Measurements from ENCODE around the gene ILDR2.

ILDR2 gene

GRCh38 chr1:166969074-166969677 is 6.2 kb downstream of the ILDR2 start:
- no peak for DNase-seq (ENCODE audit: low read depth)

DNA sequence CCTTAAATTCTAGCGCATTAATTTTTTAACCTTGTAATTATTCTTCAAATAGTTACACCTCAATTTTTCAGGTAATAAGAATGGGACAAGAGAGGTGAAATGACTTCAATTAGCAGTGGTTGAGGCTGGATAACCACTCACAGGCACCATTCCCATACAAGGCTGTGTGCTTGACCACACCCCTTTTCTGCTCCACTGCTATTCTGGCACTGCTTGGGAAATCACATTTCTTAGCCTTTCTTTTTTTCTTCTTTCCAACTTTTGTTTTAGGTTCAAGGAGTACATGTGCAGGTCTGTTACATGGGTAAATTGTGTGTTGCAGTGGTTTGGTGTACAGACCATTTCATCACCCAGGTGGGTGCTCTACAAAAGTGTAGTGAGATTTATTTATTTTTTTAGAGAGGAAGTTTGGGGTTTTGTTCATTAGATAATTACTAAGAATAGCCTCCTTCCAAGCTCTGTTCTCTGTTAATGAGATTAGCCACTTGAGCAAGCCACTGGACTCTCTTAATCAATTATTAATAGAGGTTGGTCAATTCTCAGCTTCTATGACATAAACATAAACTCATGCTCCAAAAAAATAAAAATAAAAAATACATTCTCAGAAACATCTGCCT is 14.4 kb downstream of the ILDR2 start:
- no peak for DNase-seq (ENCODE audit: low read depth)

- DNase-seq (ENCODE audit: low read depth): no peak
Measured at GRCh38 chr1:166956872-166957271, 18.5 kb downstream of the ILDR2 start.

DNA sequence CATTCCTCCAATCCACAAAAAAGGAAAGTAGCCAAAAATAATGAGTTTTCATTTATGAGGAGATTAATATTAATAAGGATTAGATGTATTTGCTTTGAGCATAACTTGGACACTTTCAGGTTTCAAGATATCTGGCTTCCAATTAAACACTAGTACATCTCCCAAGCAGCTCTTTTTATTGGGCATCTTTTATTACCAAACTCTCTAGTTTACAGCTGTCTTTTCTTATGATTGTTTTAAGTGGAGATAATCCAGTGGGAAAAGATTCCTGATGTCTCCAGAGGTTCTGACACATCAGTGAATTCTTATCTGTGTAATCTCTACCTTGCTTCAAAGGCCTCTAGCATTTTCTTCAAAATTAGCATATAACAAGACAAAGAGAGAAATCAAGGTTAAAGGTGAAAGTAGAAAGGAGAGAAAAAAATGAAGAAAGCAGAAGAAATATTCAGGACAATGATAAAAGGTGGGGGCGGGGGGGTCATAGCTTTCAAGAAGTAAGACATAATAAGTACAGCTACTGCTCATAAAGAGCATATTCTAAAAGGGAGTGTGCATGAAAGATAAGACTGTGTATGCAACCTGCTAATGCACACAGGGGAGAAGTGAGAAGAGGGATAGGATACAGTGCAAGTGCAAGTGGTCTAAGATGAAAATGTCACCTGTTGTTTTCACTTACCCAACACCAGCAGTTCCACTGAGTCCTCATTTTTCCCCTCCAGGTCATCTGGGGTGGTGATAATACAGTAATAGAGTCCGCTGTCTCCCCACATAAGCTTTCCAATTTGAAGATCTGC is 19.1 kb downstream of the ILDR2 start:
- no peak for DNase-seq (ENCODE audit: low read depth)

GRCh38 chr1:166953491-166953890 is 21.8 kb downstream of the ILDR2 start:
- no peak for DNase-seq (ENCODE audit: low read depth)

DNA sequence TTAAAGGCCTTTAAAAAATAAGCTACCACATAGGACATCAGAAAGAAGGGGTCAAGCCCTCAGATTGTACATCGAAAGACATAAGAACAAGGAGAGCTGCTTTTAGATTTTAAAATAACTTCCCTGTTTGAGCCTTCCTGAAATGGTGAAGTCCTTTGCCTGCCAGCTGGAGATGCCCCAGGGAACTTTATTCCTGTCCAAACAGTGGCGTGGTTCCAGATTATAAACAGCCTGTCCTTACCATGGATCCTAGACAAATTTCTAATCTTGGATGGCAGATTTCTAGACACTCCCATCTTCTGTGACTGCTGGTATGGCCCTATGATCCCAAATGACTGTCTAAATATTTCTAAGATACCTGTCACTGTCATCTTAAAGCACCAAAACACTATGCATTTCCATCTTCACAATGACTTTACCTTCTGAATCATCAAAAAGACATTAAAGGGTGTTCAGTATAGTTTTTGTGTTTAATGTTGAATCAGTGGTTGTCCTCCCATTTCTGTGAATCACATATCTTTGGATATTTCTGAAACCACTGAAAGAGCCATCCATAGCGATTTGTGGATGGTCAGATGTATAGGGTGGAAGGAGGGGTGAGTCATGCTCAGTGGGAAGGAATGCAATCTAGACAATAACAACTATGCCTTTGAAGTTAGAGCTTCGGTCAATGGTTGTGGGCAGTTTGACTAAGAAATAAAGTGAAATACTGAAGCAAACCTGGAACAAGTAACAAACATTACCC is 23.2 kb downstream of the ILDR2 start:
- DNase-seq (ENCODE audit: low read depth): no peak

DNA sequence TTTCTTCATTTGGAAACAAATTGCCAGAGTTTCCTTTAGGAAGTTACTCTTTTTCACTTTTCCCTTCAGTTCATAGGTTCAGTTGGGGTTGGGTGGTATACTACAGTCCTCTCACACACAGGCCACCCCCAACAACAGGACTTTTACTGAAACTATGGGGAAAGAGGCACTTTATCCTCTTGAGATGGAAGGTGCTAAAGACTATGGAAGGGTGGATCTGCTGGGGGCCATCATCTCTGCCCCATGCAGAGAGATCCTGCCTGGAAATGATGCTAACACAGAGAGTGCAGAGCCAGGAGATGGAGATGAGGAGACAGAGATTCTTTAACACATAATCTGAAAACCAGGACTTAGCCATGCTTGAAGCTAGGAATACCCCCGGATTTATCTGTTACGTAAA is 24.3 kb downstream of the ILDR2 start:
- DNase-seq (ENCODE audit: low read depth): no peak

- no peak for DNase-seq (ENCODE audit: low read depth)
Measured at GRCh38 chr1:166950156-166950555, 25.2 kb downstream of the ILDR2 start.

DNA sequence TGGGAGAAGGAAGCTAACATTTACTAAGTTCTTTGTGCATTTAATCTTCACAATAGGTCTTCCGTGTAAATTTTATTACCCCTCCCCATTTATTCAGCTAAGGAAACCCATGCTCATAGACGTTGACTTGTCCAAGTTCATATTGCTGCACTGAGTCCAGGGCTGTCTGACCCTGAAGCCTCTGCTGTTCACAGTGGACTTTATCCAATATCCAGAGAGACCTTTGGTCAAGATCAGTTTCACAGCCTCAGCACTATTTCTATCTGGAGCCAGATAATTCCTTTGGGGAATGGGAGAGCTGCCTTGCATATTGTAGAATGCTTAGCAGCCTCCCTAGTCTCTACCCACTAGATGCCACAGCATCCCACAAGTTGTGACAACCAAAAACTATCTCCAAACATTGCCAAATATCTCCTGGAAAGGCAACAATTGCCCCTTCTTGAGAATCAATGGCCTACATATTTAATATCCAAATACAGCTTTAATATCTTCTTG is 26.4 kb downstream of the ILDR2 start:
- no peak for DNase-seq (ENCODE audit: low read depth)

- no peak for DNase-seq (ENCODE audit: low read depth)
Measured at GRCh38 chr1:166947398-166948043, 27.8 kb downstream of the ILDR2 start.

- no peak for DNase-seq (ENCODE audit: low read depth)
Measured at GRCh38 chr1:166944186-166944967, 31.0 kb downstream of the ILDR2 start.

- DNase-seq (ENCODE audit: low read depth): no peak
Measured at GRCh38 chr1:166939741-166940375, 35.5 kb downstream of the ILDR2 start.

- DNase-seq (ENCODE audit: low read depth): no peak
Measured at GRCh38 chr1:166937962-166938361, 37.4 kb downstream of the ILDR2 start.

- no peak for DNase-seq (ENCODE audit: low read depth)
Measured at GRCh38 chr1:166937329-166937728, 38.0 kb downstream of the ILDR2 start.

DNA sequence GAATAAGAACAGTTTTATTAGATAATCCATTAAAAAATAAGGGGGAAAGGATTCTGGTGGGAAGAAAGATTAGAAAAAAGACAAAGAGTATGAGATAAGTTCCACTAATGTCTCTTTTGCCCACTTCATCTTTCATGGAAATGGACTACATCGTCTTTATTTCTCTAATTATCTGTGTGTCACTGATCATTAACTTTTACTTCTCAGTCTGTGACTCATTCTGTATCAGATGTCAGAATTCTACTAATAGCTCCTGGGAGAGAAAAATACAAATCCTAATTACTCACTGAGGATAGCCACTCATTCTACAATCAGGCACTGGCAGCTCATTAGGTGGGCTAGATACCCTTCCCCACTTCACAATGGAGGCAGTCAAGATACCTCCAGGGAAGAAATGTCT is 41.7 kb downstream of the ILDR2 start:
- DNase-seq (ENCODE audit: low read depth): no peak

GRCh38 chr1:166933140-166933539 is 42.2 kb downstream of the ILDR2 start:
- DNase-seq (ENCODE audit: low read depth): no peak

GRCh38 chr1:166929911-166930310 is 45.4 kb downstream of the ILDR2 start:
- DNase-seq (ENCODE audit: low read depth): no peak

- DNase-seq (ENCODE audit: low read depth): no peak
Measured at GRCh38 chr1:166927701-166928100, 47.6 kb downstream of the ILDR2 start.

DNA sequence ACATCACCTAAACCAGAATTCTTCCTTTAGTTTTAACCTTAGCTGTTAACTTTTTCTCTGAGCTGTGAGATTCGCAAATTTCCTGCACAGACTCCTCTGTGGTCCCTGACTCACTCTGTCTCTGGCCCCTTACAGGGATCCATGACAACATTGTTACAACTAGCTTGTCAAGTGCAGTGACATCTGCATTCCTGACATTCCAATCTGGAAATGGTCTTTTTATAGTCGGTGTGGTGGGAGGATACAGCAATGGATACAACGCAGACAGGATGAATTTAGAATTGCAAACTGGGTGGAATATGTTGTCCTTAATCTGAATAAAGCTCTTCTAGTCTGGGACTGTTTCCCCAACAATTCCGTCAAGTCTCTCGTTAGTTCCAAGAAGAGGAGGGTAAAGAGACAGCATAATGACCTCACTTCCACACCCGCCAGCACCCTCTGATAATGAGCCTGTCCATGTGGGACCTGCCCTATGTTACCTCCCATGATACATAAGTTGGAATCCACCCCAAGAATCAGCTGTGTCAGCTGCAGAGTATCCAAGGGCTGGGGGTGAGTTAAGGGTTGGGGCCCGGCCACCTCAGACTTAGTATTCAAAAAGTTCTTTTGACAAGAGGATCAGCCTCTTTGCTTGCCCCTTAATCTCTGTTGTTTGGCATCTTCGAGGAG is 49.4 kb downstream of the ILDR2 start:
- DNase-seq (ENCODE audit: low read depth): no peak
